NCI-H526 (cell line): ENCODE measurements around the gene ZNF331.

Experiments used
- DNase-seq, 2 experiments: peaks; one replicate each; lab custom pipeline; 2025; lab: John Stamatoyannopoulos, UW

Gene ZNF331

DNA sequence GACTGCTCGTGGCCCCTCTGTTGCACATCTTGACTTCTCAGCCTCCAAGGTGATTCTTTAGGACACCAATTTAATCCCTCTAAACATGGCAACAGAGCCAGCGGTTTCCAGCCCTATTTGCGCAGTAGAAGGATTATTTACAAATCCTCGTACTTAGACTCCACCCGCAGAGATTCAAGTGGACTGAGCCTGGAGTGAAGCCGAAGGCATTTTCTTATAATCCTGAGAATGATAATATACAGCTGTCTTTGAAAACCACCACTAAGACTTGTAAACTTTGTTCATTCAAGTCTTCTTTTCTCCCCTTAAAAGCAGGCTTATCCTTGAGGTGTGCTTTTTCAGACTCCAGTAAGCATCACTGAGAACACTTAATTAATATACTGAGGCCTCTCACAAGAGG, 89.0 kb downstream of the ZNF331 start:
- DNase-seq, result no peak
